ENCODE results near the gene LYPD1. TPM values are rescaled to one million over a fixed set of nuclear protein-coding genes. Genes with fewer than 3 reads are reported as not detected.

LYPD1 gene
- total and polyA plus RNA-seq, 10 of the 15 experiments (the other 5 are each of a cell fraction or from before 2014, with no cell fraction given): not detected

DNA sequence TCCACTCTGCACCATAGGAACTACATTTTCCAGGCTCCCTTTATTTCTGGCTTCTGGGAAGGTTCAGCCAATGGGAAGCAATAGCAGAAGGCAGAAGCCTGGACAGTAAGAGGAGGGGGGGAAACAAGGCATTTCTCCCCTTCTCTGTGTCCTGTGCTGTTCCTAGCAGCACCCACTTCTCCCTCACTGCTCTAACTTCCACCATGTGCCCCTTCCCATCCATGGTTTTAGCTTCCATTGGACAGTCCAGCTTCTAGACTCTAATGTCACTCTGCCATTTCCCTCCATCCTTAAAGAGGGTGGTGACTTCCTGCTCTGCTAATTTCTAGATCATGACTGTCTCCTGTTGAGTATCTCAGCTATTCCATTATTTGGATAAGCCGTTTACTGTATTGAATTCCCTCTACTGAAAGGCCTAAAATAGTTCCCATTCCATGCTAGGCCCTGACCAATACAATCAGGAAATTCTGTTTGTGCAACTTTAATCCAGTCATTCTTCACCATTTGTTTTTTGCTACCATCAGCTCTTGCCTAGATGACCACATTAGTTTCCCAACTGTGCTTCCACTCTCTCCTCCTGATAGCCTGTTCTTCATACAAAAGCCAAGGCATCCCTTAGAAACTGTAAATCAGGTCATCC, 20.8 kb upstream of the LYPD1 start:
- H3K9ac ChIP-seq (ENCODE audit: control insufficient read depth, insufficient read depth, low read length): no peak overlapping the region
- H4K20me1 ChIP-seq (ENCODE audit: control insufficient read depth, insufficient read depth): no peaks in the 10 kb centered on the region
- ATAC-seq: no peak
- H3K4me2 ChIP-seq (ENCODE audit: control insufficient read depth, insufficient read depth): no peak overlapping the region
- in situ Hi-C loops (cut with MboI) (no loop called here), intact Hi-C loops (cut with micrococcal nuclease; ENCODE audit: unreplicated experiment) (no loop called here)
- no peak overlapping the region for H3K27ac ChIP-seq (ENCODE audit: control insufficient read depth, insufficient read depth)
- no peaks in the 10 kb centered on the region for H3K9me3 ChIP-seq (replicated peaks; ENCODE audit: control insufficient read depth, insufficient read depth, low read length)
- BruUV-seq (replicated peaks): no TSS peak
- H3K36me3 ChIP-seq (ENCODE audit: control insufficient read depth in 2 of 2, insufficient read depth in 2 of 2, low read length in 1 of 2): no peaks in the 10 kb centered on the region
- no peak for DNase-seq (ENCODE audit: low read depth, low spot score)
- 0% methylated on average over 1 of the region's 1 CpG for WGBS (ENCODE audit: insufficient coverage, insufficient replicate concordance, low lambda C conversion rate, missing lambda C conversion rate)
- H3K27me3 ChIP-seq (replicated peaks in 1 of 2; ENCODE audit: control insufficient read depth in 2 of 2, insufficient read depth in 2 of 2, low read length in 1 of 2): no peaks in the 10 kb centered on the region
- no peaks in the 10 kb centered on the region for H3K4me1 ChIP-seq (ENCODE audit: control insufficient read depth, insufficient read depth, low read length)
- H3K4me3 ChIP-seq: no peak overlapping the region
- ChIA-PET CTCF (no interaction called here), RAD21 (ENCODE audit: unreplicated experiment) (no interaction called here), POLR2A (no interaction called here), SMC1A (ENCODE audit: uncharacterized antibody, unreplicated experiment) (interaction anchor here (1.8 kb wide), 1 partner anchor 67 kb away, joined by 5 read pairs; no protein-coding TSS in a partner anchor)
- TF ChIP-seq, protein P1, sequence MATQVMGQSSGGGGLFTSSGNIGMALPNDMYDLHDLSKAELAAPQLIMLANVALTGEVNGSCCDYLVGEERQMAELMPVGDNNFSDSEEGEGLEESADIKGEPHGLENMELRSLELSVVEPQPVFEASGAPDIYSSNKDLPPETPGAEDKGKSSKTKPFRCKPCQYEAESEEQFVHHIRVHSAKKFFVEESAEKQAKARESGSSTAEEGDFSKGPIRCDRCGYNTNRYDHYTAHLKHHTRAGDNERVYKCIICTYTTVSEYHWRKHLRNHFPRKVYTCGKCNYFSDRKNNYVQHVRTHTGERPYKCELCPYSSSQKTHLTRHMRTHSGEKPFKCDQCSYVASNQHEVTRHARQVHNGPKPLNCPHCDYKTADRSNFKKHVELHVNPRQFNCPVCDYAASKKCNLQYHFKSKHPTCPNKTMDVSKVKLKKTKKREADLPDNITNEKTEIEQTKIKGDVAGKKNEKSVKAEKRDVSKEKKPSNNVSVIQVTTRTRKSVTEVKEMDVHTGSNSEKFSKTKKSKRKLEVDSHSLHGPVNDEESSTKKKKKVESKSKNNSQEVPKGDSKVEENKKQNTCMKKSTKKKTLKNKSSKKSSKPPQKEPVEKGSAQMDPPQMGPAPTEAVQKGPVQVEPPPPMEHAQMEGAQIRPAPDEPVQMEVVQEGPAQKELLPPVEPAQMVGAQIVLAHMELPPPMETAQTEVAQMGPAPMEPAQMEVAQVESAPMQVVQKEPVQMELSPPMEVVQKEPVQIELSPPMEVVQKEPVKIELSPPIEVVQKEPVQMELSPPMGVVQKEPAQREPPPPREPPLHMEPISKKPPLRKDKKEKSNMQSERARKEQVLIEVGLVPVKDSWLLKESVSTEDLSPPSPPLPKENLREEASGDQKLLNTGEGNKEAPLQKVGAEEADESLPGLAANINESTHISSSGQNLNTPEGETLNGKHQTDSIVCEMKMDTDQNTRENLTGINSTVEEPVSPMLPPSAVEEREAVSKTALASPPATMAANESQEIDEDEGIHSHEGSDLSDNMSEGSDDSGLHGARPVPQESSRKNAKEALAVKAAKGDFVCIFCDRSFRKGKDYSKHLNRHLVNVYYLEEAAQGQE (IDR thresholded peaks at IDR 0.05; ENCODE audit: low read depth, low read length): no peak
- TF ChIP-seq ATF7 (IDR thresholded peaks at IDR 0.05; ENCODE audit: low read depth) (no peak), PML (IDR thresholded peaks at IDR 0.05; ENCODE audit: low read length) (no peak), ZNF622 (IDR thresholded peaks at IDR 0.05) (no peak), MTA3 (IDR thresholded peaks at IDR 0.05; ENCODE audit: borderline replicate concordance, low read length) (no peak), RFX5 (IDR thresholded peaks at IDR 0.05; ENCODE audit: low read depth, low read length) (no peak), TCF3 (IDR thresholded peaks at IDR 0.05; ENCODE audit: borderline replicate concordance, insufficient read depth, low read depth, low read length) (no peak), ZNF217 (IDR thresholded peaks at IDR 0.05) (no peak), NBN (IDR thresholded peaks at IDR 0.05) (no peak), CREB1 (IDR thresholded peaks at IDR 0.05; ENCODE audit: low read depth) (no peak)
- TF ChIP-seq, protein P2, sequence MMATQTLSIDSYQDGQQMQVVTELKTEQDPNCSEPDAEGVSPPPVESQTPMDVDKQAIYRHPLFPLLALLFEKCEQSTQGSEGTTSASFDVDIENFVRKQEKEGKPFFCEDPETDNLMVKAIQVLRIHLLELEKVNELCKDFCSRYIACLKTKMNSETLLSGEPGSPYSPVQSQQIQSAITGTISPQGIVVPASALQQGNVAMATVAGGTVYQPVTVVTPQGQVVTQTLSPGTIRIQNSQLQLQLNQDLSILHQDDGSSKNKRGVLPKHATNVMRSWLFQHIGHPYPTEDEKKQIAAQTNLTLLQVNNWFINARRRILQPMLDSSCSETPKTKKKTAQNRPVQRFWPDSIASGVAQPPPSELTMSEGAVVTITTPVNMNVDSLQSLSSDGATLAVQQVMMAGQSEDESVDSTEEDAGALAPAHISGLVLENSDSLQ (IDR thresholded peaks at IDR 0.05): no peak
- TF ChIP-seq, protein P3, sequence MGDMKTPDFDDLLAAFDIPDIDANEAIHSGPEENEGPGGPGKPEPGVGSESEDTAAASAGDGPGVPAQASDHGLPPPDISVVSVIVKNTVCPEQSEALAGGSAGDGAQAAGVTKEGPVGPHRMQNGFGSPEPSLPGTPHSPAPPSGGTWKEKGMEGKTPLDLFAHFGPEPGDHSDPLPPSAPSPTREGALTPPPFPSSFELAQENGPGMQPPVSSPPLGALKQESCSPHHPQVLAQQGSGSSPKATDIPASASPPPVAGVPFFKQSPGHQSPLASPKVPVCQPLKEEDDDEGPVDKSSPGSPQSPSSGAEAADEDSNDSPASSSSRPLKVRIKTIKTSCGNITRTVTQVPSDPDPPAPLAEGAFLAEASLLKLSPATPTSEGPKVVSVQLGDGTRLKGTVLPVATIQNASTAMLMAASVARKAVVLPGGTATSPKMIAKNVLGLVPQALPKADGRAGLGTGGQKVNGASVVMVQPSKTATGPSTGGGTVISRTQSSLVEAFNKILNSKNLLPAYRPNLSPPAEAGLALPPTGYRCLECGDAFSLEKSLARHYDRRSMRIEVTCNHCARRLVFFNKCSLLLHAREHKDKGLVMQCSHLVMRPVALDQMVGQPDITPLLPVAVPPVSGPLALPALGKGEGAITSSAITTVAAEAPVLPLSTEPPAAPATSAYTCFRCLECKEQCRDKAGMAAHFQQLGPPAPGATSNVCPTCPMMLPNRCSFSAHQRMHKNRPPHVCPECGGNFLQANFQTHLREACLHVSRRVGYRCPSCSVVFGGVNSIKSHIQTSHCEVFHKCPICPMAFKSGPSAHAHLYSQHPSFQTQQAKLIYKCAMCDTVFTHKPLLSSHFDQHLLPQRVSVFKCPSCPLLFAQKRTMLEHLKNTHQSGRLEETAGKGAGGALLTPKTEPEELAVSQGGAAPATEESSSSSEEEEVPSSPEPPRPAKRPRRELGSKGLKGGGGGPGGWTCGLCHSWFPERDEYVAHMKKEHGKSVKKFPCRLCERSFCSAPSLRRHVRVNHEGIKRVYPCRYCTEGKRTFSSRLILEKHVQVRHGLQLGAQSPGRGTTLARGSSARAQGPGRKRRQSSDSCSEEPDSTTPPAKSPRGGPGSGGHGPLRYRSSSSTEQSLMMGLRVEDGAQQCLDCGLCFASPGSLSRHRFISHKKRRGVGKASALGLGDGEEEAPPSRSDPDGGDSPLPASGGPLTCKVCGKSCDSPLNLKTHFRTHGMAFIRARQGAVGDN (IDR thresholded peaks at IDR 0.05): no peak
- no peak overlapping the region for H2AFZ ChIP-seq (ENCODE audit: control insufficient read depth, low read depth, low read length)
- no peak for FAIRE-seq
- no peaks in the 10 kb centered on the region for H3K79me2 ChIP-seq (ENCODE audit: control insufficient read depth, insufficient read depth, low read length)
